A673 (cell line): Measurements from ENCODE around the gene ZBTB22. TPM values are rescaled to one million over a fixed set of nuclear protein-coding genes. Genes with fewer than 3 reads are reported as not detected.

Experiments used
- BruUV-seq: library from RNA; stranded (reverse); fragments of 400-500 nt; replicated peaks from 2 replicates; lab custom pipeline; 2021; lab: Mats Ljungman, UMichigan
- CTCF ChIA-PET: fragments of 300-600 bp; sonication (Branson Sonifier 250); formaldehyde crosslinking; loops from one replicate; lab custom pipeline; 2022; ENCODE audit warnings: antibody characterized with exemption; lab: Charles Lee
- POLR2A ChIA-PET: fragments of 300-600 bp; sonication (Branson Sonifier 250); formaldehyde crosslinking; loops from one replicate; lab custom pipeline; 2022; ENCODE audit warnings: antibody characterized with exemption; ENCODE audit not compliant: low non-redundant PET; lab: Charles Lee
- DNase-seq: peaks from one replicate; pipeline ENCODE4 v3.0.0-alpha.2; 2015; ENCODE audit warnings: low spot score
- H3K27ac ChIP-seq: fragments of 200-600 bp; sonication (generic); 2 replicates; pipeline ENCODE4 v1.5.1; 2016; ENCODE audit warnings: mixed run types, low read depth, mild to moderate bottlenecking, mixed read lengths, antibody characterized with exemption, low read length; ENCODE audit not compliant: poor library complexity, severe bottlenecking
- H3K27me3 ChIP-seq: fragments of 200-600 bp; sonication (generic); replicated peaks from 2 replicates; pipeline ENCODE4 v1.6.1; 2017; ENCODE audit warnings: mixed run types, low read depth, mild to moderate bottlenecking, mixed read lengths, antibody characterized with exemption, low read length; ENCODE audit not compliant: insufficient read depth, poor library complexity
- H3K36me3 ChIP-seq: fragments of 200-600 bp; sonication (generic); 2 replicates; pipeline ENCODE4 v1.6.1; 2016; ENCODE audit warnings: mixed run types, mild to moderate bottlenecking, mixed read lengths, antibody characterized with exemption, low read length; ENCODE audit not compliant: insufficient read depth, poor library complexity, severe bottlenecking
- H3K4me1 ChIP-seq: fragments of 200-600 bp; sonication (generic); 2 replicates; pipeline ENCODE4 v1.6.1; 2017; ENCODE audit warnings: mixed run types, mild to moderate bottlenecking, mixed read lengths, antibody characterized with exemption, low read length; ENCODE audit not compliant: insufficient read depth, poor library complexity, severe bottlenecking
- H3K4me3 ChIP-seq: fragments of 200-600 bp; sonication (generic); 2 replicates; pipeline ENCODE4 v1.5.1; 2016; ENCODE audit warnings: low read depth, mixed run types, mild to moderate bottlenecking, mixed read lengths, low read length; ENCODE audit not compliant: poor library complexity, severe bottlenecking
- H3K9me3 ChIP-seq: fragments of 200-600 bp; sonication (generic); 2 replicates; pipeline ENCODE4 v1.6.1; 2016; ENCODE audit warnings: mixed run types, low read depth, mild to moderate bottlenecking, mixed read lengths, antibody characterized with exemption, low read length; ENCODE audit not compliant: poor library complexity, severe bottlenecking
- EZH2 ChIP-seq: fragments of 200-600 bp; sonication (generic); IDR thresholded peaks from 2 replicates; pipeline ENCODE4 v1.6.1; 2017; ENCODE audit warnings: borderline replicate concordance, low read depth, mild to moderate bottlenecking, mixed read lengths, antibody characterized with exemption, low read length; ENCODE audit not compliant: poor library complexity, severe bottlenecking
- intact Hi-C: fragments of 100-400 bp; cut with micrococcal nuclease; formaldehyde crosslinking; loops from one replicate; pipeline ENCODE4 v1.10.0; 2022; ENCODE audit not compliant: unreplicated experiment
- total RNA-seq: library from RNA; stranded (reverse); gene quantifications from 2 replicates; pipeline ENCODE4 v1.2.3, GENCODE V29; 2021
- TF ChIP-seq, protein P1 (sequence below): fragments of 300-800, 200-600 bp; sonication (generic); conservative IDR thresholded peaks from 2 replicates; pipeline ENCODE4 v1.5.1; 2017; ENCODE audit warnings: low read depth, mild to moderate bottlenecking, antibody characterized with exemption, low read length, moderate library complexity, mixed read lengths

Gene ZBTB22
- total RNA-seq, 1 experiment from 2014 or later, result 11.3 TPM

GRCh38 chr6:33321227-33321626 is 3.7 kb upstream of the ZBTB22 start:
- Histone ChIP-seq H3K4me3 (peak overlapping the region; percentile 78), H3K9me3 (no peaks in the 10 kb centered on the region), H3K27me3 (no peaks in the 10 kb centered on the region), H3K4me1 (peaks cover 34% of the 10 kb centered on the region), H3K36me3 (peaks cover 35% of the 10 kb centered on the region), H3K27ac (peak overlapping the region; percentile 83)
- POLR2A ChIA-PET, result no interaction called here
- no TSS peak for BruUV-seq
- CTCF ChIA-PET, result no interaction called here
- TF ChIP-seq EZH2, result no peak
- TF ChIP-seq, protein P1, sequence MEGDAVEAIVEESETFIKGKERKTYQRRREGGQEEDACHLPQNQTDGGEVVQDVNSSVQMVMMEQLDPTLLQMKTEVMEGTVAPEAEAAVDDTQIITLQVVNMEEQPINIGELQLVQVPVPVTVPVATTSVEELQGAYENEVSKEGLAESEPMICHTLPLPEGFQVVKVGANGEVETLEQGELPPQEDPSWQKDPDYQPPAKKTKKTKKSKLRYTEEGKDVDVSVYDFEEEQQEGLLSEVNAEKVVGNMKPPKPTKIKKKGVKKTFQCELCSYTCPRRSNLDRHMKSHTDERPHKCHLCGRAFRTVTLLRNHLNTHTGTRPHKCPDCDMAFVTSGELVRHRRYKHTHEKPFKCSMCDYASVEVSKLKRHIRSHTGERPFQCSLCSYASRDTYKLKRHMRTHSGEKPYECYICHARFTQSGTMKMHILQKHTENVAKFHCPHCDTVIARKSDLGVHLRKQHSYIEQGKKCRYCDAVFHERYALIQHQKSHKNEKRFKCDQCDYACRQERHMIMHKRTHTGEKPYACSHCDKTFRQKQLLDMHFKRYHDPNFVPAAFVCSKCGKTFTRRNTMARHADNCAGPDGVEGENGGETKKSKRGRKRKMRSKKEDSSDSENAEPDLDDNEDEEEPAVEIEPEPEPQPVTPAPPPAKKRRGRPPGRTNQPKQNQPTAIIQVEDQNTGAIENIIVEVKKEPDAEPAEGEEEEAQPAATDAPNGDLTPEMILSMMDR, result no peak
- no peak for DNase-seq
- intact Hi-C loops, result no loop called here

DNA sequence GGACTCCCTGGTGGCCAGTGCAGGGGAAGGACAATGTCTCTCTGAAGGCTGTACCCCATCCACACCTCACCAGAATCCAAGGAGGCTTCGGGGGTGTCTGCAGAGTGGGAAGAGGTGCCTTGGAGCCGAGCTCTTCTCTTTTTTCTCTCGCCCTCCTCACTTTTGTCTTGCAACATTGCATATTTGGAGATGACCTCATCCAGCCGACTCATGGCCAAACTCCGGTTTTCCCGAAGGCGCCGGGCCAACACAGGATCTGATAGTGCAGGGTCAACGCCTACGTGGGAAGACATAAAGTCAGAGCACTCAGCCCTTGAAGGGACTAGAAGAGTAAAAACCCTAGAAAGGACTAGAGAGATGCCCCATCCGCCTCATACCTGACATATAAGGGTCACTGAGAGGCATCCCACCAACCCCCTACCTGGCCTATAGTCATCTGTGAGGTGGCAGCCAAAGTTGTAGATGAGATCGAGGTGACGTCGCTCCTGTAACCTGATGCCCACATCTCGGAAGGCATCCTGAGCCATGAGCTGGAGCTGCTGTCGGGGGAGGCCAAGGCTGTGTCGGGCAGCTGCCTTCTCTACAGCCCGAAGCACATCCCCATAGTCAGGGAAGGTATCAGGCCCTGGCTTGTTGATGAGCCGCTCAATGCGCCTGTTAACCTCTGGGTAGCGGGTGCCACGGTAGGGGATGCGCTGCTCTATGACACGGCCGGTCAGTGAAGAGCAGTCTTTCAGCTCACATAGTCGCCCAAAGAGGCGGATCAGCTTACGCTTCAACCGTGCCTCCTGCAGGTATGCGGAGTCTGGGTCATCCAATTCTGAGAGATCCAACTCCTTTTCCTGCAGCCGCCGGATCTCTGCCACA is 3.0 kb upstream of the ZBTB22 start:
- H3K36me3 ChIP-seq, result peaks cover 35% of the 10 kb centered on the region
- no peaks in the 10 kb centered on the region for H3K27me3 ChIP-seq
- ChIA-PET POLR2A (no interaction called here), CTCF (no interaction called here)
- intact Hi-C loops, result no loop called here
- peak overlapping the region; percentile 78 for H3K4me3 ChIP-seq
- DNase-seq, result no peak
- H3K9me3 ChIP-seq, result no peaks in the 10 kb centered on the region
- TF ChIP-seq EZH2, result no peak
- TF ChIP-seq, protein P1, result no peak
- BruUV-seq, result no TSS peak
- H3K27ac ChIP-seq, result peak overlapping the region; percentile 83
- peaks cover 34% of the 10 kb centered on the region for H3K4me1 ChIP-seq

DNA sequence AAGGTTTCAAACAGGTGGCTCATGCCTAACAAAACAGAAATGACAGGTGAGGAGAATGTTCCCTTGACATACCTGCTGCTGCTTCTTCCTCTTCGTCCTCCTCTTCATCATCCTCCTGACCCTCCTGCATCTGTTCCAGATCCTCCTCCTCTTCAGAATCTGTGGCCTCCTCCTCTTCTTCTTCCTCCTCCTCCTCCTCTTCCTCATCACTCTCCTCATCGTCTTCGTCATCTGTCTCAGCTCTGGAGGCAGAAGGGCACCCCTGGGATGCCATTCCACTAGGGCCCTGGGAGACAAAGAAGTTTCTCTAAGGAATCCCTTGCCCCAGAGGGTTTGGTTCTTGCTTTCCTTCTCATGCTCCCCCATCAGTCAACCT is 2.4 kb upstream of the ZBTB22 start:
- DNase-seq, result no peak
- Histone ChIP-seq H3K9me3 (no peaks in the 10 kb centered on the region), H3K27ac (peak overlapping the region; percentile 83), H3K27me3 (no peaks in the 10 kb centered on the region), H3K36me3 (peaks cover 35% of the 10 kb centered on the region), H3K4me3 (no peak overlapping the region), H3K4me1 (peaks cover 40% of the 10 kb centered on the region)
- BruUV-seq, result no TSS peak
- ChIA-PET POLR2A (interaction anchor here (0.6 kb wide), 1 partner anchor 11 kb away, joined by 5 read pairs; no protein-coding TSS in a partner anchor), CTCF (no interaction called here)
- TF ChIP-seq, protein P1, result no peak
- TF ChIP-seq EZH2, result no peak
- intact Hi-C loops, result loop anchor here (5.0 to 10.0 kb wide), 2 partner anchors 72 to 95 kb away; partner anchors contain the start of genes CUTA, KIFC1 and PHF1
